ENCODE results near the gene SLC5A3.

The SLC5A3 gene

DNA sequence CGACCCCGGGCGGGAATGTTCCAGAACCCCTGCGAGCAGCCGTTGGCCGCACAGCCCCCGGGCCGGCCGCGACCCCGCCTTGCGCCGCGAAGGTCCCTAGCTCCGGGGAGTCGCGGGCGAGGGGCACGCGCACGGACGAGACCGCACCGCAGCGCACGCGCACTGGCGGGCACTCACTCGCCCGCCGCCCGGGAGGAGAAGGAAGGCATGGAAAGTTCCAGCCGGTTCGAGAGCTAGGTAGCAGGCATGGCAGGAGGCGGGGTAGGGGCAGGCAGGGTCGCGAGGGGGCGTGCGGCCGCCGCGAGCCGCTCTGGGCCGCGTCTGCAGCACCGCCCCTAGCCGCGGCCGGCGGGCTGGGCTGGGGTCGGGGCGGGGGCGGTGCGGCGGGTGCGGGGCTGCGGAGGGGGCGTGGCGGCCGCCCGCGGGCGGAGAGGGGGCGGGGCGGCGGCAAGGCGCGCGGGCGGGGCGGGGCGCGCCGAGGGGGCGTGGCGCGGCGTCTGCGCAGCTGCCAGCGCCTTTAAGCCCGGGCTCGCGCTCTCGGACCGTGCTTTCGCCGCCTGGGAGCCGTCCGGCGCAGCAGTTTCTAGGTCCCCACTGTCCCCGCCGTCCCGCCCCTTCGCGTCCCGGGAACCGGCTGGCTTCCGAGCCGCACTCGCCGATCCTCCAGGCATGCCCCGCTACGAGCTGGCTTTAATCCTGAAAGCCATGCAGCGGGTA is at the start of gene SLC5A3, which contains the start of gene MRPS6:
Gene SLC5A3, plus strand, starts transcription at position 547 of the 717 bp plus-strand sequence. CDS start 21,621 bp downstream, outside the sequence.
Gene MRPS6, plus strand, starts transcription at position 547 of the 717 bp plus-strand sequence. Its CDS starts 123 bp downstream, at position 670.
- Histone ChIP-seq H4K20me1 (ENCODE audit: low read depth, low read length) (no peaks in the 10 kb centered on the region; the same call in 1 of the 2 replicates), H2AFZ (ENCODE audit: low read depth, low read length, severe bottlenecking) (peak within 1 kb of the TSS; percentile 88), H3F3A (ENCODE audit: insufficient read depth) (0 out of 2 replicates have a peak, but pooled peaks cover 3% of the 10 kb centered on the region), H3K9ac (ENCODE audit: low read length) (peak within 1 kb of the TSS; percentile 72), H3K4me3 (ENCODE audit: insufficient read depth, low read length, poor library complexity, severe bottlenecking) (peak within 1 kb of the TSS; percentile 85), H3K27ac (ENCODE audit: low read depth, low read length) (peak within 1 kb of the TSS; percentile 49; the same call in 1 of the 2 replicates), H3K9me3 (ENCODE audit: insufficient read depth, low read length) (no peaks in the 10 kb centered on the region), H3K36me3 (ENCODE audit: low read length) (no peaks in the 10 kb centered on the region), H3K4me2 (ENCODE audit: low read depth, low read length, poor library complexity, severe bottlenecking) (peak within 1 kb of the TSS; percentile 90), H3K79me2 (ENCODE audit: insufficient read depth, low read length) (peaks cover 40% of the 10 kb centered on the region), H3K9me2 (replicated peaks; ENCODE audit: insufficient read depth, low read length) (no peaks in the 10 kb centered on the region), H3K27me3 (ENCODE audit: low read length) (no peaks in the 10 kb centered on the region)
- TF ChIP-seq, protein P1, sequence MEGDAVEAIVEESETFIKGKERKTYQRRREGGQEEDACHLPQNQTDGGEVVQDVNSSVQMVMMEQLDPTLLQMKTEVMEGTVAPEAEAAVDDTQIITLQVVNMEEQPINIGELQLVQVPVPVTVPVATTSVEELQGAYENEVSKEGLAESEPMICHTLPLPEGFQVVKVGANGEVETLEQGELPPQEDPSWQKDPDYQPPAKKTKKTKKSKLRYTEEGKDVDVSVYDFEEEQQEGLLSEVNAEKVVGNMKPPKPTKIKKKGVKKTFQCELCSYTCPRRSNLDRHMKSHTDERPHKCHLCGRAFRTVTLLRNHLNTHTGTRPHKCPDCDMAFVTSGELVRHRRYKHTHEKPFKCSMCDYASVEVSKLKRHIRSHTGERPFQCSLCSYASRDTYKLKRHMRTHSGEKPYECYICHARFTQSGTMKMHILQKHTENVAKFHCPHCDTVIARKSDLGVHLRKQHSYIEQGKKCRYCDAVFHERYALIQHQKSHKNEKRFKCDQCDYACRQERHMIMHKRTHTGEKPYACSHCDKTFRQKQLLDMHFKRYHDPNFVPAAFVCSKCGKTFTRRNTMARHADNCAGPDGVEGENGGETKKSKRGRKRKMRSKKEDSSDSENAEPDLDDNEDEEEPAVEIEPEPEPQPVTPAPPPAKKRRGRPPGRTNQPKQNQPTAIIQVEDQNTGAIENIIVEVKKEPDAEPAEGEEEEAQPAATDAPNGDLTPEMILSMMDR (IDR thresholded peaks at IDR 0.05; ENCODE audit: insufficient read depth, low read length, poor library complexity, severe bottlenecking): no peak
- no peak for TF ChIP-seq EZH2phosphoT487 (conservative IDR thresholded peaks at IDR 0.05; ENCODE audit: low read length)

DNA sequence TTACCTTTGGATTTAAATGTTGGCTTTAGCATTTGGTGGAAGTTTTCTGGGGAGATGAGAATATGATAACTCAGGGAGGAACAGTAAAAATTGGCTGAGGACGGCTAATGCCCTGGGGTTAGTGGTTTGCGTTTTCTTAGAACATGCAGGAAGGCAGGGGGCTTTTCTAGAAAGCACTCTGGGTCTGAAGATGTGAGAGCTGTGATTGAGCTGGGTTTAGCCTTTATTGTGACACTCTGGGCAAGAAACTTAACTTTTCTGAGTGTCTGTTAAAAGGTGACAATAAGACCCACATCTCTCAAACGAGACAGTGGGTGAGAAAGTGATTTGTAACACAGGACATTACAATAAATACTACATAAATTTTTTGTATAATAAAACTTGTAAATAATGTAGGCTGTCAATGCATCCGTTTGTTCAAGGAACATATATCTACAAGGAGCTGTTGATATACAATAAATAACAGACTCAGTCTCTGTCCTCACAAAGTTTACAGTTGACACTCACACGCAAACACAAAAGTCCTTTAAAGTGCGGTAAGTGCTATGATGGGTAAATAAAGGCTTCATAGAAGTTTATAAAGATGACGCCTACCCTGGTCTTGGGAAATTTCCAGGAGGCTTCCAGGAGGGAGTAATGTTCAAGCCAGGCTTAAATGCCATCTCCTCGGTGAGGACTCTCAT is 49.5 kb upstream of the SLC5A3 start:
- Histone ChIP-seq H3K4me2 (ENCODE audit: low read depth, low read length, poor library complexity, severe bottlenecking) (no peak overlapping the region), H3K4me3 (ENCODE audit: insufficient read depth, low read length, poor library complexity, severe bottlenecking) (no peak overlapping the region), H3K27ac (ENCODE audit: low read depth, low read length) (no peak overlapping the region), H3K9me3 (ENCODE audit: insufficient read depth, low read length) (no peaks in the 10 kb centered on the region), H3K9me2 (replicated peaks; ENCODE audit: insufficient read depth, low read length) (no peaks in the 10 kb centered on the region), H3F3A (ENCODE audit: insufficient read depth) (no peaks in the 10 kb centered on the region), H4K20me1 (ENCODE audit: low read depth, low read length) (no peaks in the 10 kb centered on the region), H3K36me3 (ENCODE audit: low read length) (no peaks in the 10 kb centered on the region), H3K9ac (ENCODE audit: low read length) (no peak overlapping the region), H3K27me3 (ENCODE audit: low read length) (no peaks in the 10 kb centered on the region), H2AFZ (ENCODE audit: low read depth, low read length, severe bottlenecking) (no peak overlapping the region), H3K79me2 (ENCODE audit: insufficient read depth, low read length) (no peaks in the 10 kb centered on the region)
- TF ChIP-seq, protein P1 (IDR thresholded peaks at IDR 0.05; ENCODE audit: insufficient read depth, low read length, poor library complexity, severe bottlenecking): no peak
- TF ChIP-seq EZH2phosphoT487 (conservative IDR thresholded peaks at IDR 0.05; ENCODE audit: low read length): no peak

DNA sequence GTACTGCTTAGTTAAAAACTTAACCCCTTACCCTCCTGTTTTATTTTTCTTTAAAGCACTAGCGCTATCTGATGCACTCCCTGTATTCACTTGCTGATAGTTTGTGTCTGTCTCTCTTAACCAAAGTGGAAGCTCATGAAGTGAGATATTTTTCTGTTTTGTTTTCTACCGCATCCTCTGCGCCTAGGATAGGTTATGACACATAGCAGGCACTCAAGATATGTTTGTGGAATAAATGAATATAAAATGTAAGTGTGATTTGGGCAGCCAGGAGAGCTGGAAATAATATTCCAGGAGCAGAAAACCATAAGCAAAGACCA is 49.0 kb upstream of the SLC5A3 start:
- Histone ChIP-seq H3K36me3 (ENCODE audit: low read length) (no peaks in the 10 kb centered on the region), H3K27me3 (ENCODE audit: low read length) (no peaks in the 10 kb centered on the region), H3K9me2 (replicated peaks; ENCODE audit: insufficient read depth, low read length) (no peaks in the 10 kb centered on the region), H3K9me3 (ENCODE audit: insufficient read depth, low read length) (no peaks in the 10 kb centered on the region), H3K27ac (ENCODE audit: low read depth, low read length) (no peak overlapping the region), H3F3A (ENCODE audit: insufficient read depth) (no peaks in the 10 kb centered on the region), H2AFZ (ENCODE audit: low read depth, low read length, severe bottlenecking) (no peak overlapping the region), H3K4me2 (ENCODE audit: low read depth, low read length, poor library complexity, severe bottlenecking) (no peak overlapping the region), H3K9ac (ENCODE audit: low read length) (no peak overlapping the region), H3K4me3 (ENCODE audit: insufficient read depth, low read length, poor library complexity, severe bottlenecking) (no peak overlapping the region), H4K20me1 (ENCODE audit: low read depth, low read length) (no peaks in the 10 kb centered on the region), H3K79me2 (ENCODE audit: insufficient read depth, low read length) (no peaks in the 10 kb centered on the region)
- TF ChIP-seq, protein P1 (IDR thresholded peaks at IDR 0.05; ENCODE audit: insufficient read depth, low read length, poor library complexity, severe bottlenecking): no peak
- TF ChIP-seq EZH2phosphoT487 (conservative IDR thresholded peaks at IDR 0.05; ENCODE audit: low read length): no peak

Data from SU-DHL-6 (cell line).